Activated naive CD4-positive, alpha-beta T cell treated with anti-CD3 and anti-CD28 coated beads, Interleukin-2, amount 10 ng/mL, durations not matched to agents 7 days and 5 days (primary cell): ENCODE results near the gene HAGH.

Source experiments
- CTCF ChIA-PET: fragments of 350-600 bp; sonication (Branson Sonifier 250); formaldehyde crosslinking; loops from one replicate; lab custom pipeline; 2021; ENCODE audit warnings: antibody characterized with exemption; lab: Charles Lee
- DNase-seq: peaks from one replicate; pipeline ENCODE4 v3.0.0-alpha.2; 2020
- H3K27ac Mint-ChIP-seq: one replicate; pipeline ENCODE4 v1.8.0; 2021; ENCODE audit warnings: mild to moderate bottlenecking, moderate library complexity, mixed read lengths
- H3K27me3 Mint-ChIP-seq: one replicate; pipeline ENCODE4 v1.8.0; 2021; ENCODE audit warnings: mild to moderate bottlenecking, mixed read lengths
- H3K36me3 Mint-ChIP-seq: one replicate; pipeline ENCODE4 v1.8.0; 2021; ENCODE audit warnings: mixed read lengths
- H3K4me1 Mint-ChIP-seq: one replicate; pipeline ENCODE4 v1.8.0; 2021; ENCODE audit warnings: mixed read lengths
- H3K4me3 Mint-ChIP-seq: one replicate; pipeline ENCODE4 v1.8.0; 2021; ENCODE audit warnings: mild to moderate bottlenecking, moderate library complexity, mixed read lengths
- H3K9me3 Mint-ChIP-seq: one replicate; pipeline ENCODE4 v1.8.0; 2021; ENCODE audit warnings: mixed read lengths

Gene HAGH

DNA sequence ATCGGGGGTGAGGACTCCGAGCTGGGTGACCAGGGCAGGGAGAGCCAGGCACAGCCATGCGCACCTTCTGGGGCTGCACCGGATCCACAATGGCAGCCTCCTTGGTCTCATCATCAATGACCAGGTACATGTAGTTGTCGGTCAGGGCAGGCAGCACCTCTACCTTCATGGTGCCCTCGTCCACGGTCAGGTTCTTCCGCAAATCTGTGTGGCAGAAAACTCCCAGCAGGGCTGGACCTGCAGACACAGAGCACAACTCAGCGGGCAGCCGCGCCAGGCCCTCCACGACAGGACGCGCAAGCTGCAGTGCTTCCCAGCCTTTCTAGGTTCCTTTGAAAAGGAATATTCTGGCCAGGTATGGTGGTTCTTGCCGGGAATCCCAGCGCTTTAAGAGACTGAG lies 3.8 kb downstream of the HAGH start:
- H3K9me3 Mint-ChIP-seq: no peaks in the 10 kb centered on the region
- no peak for DNase-seq
- H3K4me1 Mint-ChIP-seq: peaks cover 24% of the 10 kb centered on the region
- H3K27ac Mint-ChIP-seq: no peak overlapping the region
- CTCF ChIA-PET: interaction anchor here (0.7 kb wide), 1 partner anchor 53 kb away, joined by 3 read pairs; no protein-coding TSS in a partner anchor
- peaks cover 1% of the 10 kb centered on the region for H3K36me3 Mint-ChIP-seq
- no peak overlapping the region for H3K4me3 Mint-ChIP-seq
- H3K27me3 Mint-ChIP-seq: peaks cover 5% of the 10 kb centered on the region

DNA sequence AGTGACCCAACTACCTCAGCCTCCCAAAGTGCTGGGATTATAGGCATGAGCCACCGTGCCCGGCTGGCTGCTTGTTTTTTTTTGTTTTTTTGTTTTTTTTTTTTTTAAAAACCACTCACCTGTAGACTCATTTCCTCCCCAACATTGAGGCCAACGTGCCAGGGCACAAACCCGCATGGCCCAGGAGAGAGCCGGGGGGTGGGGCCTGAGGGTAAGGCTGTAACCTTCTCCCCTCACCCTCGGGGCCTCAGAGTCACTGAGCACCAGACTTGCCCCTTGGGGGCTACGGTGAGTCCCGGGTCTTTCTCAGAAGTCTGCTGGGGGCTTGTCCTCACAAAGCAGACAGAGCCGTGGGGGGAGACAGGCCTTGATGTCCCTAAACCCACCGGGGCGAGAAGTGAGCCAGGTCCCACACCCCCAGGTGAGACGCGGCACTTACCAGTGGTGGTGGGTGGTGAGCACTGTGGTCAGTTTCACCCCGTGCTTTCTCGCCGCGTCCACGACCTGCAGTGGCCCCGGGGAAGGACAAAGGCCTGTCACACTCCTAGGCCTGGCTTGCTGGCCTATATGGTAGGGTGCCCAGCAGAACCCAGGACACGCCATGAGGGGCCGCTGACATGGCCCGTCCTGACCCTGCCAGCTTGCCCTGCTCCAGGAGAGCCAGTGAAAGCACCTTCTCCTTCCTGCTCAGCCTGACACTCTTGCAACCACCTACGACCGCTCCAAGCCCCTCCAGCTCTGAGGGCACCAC lies 4.6 kb downstream of the HAGH start:
- H3K27me3 Mint-ChIP-seq: peaks cover 4% of the 10 kb centered on the region
- CTCF ChIA-PET: no interaction called here
- H3K9me3 Mint-ChIP-seq: no peaks in the 10 kb centered on the region
- H3K4me3 Mint-ChIP-seq: no peak overlapping the region
- H3K36me3 Mint-ChIP-seq: peaks cover 3% of the 10 kb centered on the region
- no peak overlapping the region for H3K27ac Mint-ChIP-seq
- peaks cover 18% of the 10 kb centered on the region for H3K4me1 Mint-ChIP-seq
- DNase-seq: no peak

GRCh38 chr16:1820946-1821290 lies 5.7 kb downstream of the HAGH start:
- Mint-ChIP-seq H3K36me3 (peaks cover 3% of the 10 kb centered on the region), H3K9me3 (no peaks in the 10 kb centered on the region), H3K4me3 (no peak overlapping the region), H3K27me3 (no peaks in the 10 kb centered on the region), H3K27ac (no peak overlapping the region), H3K4me1 (peaks cover 18% of the 10 kb centered on the region)
- DNase-seq: no peak
- CTCF ChIA-PET: no interaction called here

- H3K4me3 Mint-ChIP-seq: no peak overlapping the region
- CTCF ChIA-PET: no interaction called here
- no peak overlapping the region for H3K27ac Mint-ChIP-seq
- peaks cover 12% of the 10 kb centered on the region for H3K4me1 Mint-ChIP-seq
- no peaks in the 10 kb centered on the region for H3K9me3 Mint-ChIP-seq
- H3K27me3 Mint-ChIP-seq: no peaks in the 10 kb centered on the region
- peaks cover 7% of the 10 kb centered on the region for H3K36me3 Mint-ChIP-seq
- no peak for DNase-seq
These were observed 6.3 kb downstream of the HAGH start for GRCh38 chr16:1820096-1820945.

DNA sequence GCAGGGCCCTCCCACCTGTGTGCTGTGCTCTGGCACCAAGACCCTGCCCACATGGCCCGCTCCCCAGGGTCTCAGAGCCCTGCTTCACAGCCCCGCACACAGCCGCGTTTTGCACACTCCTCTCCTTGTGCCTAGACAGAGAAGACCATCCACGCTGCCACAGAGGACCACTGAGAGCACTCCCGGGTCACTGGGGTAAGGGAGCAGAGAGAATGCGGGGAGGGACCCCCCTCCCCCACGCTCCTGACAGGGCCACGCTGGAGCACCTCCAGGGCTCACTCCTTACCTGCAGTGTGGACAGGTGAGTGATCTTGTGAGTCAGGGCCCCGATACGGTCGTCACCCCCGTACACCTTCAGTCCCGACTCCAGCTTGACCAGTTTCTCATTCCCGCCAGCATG lies 7.0 kb downstream of the HAGH start:
- CTCF ChIA-PET: no interaction called here
- peaks cover 5% of the 10 kb centered on the region for H3K4me1 Mint-ChIP-seq
- DNase-seq: no peak
- H3K27me3 Mint-ChIP-seq: no peaks in the 10 kb centered on the region
- H3K36me3 Mint-ChIP-seq: peaks cover 9% of the 10 kb centered on the region
- H3K9me3 Mint-ChIP-seq: no peaks in the 10 kb centered on the region
- H3K27ac Mint-ChIP-seq: peak overlapping the region; percentile 35
- no peak overlapping the region for H3K4me3 Mint-ChIP-seq

DNA sequence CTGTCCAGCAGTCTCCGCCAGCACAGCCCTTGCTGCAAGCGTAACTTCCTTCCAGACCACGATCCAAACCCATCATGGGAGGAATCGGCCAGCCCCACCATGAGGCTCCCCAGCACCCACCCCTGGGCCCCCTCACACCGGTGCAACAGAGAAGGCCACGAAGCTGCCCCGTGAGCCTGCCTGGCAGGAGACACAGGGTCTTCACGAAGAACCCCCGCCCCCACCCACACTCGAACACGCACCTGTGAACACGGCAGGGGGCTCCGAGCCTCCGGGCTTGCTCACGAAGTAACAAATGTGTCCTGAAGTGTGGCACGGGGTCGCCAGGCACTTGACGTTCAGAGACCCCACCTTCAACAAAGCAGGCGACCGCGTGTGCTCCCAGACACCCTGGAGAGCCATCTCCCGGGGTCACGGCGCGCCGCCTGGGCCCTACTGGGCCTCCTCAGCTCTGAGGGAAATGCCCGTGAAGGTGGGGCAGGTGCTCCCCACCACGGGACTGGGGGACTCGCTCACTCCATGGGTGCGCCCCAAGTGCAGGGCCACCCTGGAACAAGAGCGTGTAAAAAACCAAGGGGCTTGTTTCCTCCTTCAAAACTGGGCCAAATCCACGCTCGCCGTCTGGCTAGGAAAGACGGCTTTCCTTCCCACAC lies 7.6 kb downstream of the HAGH start:
- DNase-seq: no peak
- Mint-ChIP-seq H3K9me3 (no peaks in the 10 kb centered on the region), H3K4me1 (peaks cover 4% of the 10 kb centered on the region), H3K27me3 (no peaks in the 10 kb centered on the region), H3K4me3 (no peak overlapping the region), H3K36me3 (peaks cover 9% of the 10 kb centered on the region), H3K27ac (no peak overlapping the region)
- CTCF ChIA-PET: no interaction called here

DNA sequence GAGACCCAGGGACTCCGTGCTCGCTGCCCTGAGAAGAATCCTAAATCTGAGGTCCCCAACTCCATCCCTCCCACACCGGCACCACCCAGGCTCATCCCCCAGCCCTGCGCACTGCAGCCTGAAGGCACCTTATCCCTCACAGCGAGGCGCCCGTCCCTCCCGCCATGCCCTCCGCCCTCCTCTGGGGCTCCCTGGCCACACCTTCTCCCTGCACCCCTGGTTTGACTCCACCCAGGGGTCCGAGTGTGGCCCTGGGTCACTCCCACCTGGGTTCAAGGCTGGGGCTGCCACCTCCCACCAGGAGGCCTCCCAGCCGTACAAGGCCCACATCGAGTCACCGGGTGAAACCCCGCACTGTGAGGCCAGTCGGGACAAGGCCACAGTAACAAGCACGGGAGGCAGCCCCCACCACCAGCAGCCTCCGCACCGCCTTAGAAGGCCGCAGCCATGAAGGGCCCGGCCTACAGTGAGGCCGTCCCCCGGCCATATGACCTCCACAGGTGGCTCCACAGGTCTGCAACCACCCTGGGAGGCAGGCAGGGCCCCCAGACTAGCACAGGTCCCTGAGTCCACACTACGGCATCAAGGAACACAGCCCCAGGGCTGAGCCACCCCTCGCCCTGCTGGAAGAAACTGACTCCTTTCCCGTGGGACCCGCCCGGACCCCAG lies 8.3 kb downstream of the HAGH start:
- H3K9me3 Mint-ChIP-seq: no peaks in the 10 kb centered on the region
- peaks cover 10% of the 10 kb centered on the region for H3K36me3 Mint-ChIP-seq
- no peaks in the 10 kb centered on the region for H3K4me1 Mint-ChIP-seq
- CTCF ChIA-PET: no interaction called here
- no peak overlapping the region for H3K27ac Mint-ChIP-seq
- H3K27me3 Mint-ChIP-seq: no peaks in the 10 kb centered on the region
- no peak for DNase-seq
- no peak overlapping the region for H3K4me3 Mint-ChIP-seq

GRCh38 chr16:1817716-1818115 lies 8.9 kb downstream of the HAGH start:
- H3K4me3 Mint-ChIP-seq: no peak overlapping the region
- CTCF ChIA-PET: interaction anchor here (0.6 kb wide), 1 partner anchor 199 kb away, joined by 3 read pairs; no protein-coding TSS in a partner anchor
- no peak overlapping the region for H3K27ac Mint-ChIP-seq
- peaks cover 2% of the 10 kb centered on the region for H3K4me1 Mint-ChIP-seq
- no peaks in the 10 kb centered on the region for H3K27me3 Mint-ChIP-seq
- DNase-seq: no peak
- no peaks in the 10 kb centered on the region for H3K9me3 Mint-ChIP-seq
- peaks cover 13% of the 10 kb centered on the region for H3K36me3 Mint-ChIP-seq

DNA sequence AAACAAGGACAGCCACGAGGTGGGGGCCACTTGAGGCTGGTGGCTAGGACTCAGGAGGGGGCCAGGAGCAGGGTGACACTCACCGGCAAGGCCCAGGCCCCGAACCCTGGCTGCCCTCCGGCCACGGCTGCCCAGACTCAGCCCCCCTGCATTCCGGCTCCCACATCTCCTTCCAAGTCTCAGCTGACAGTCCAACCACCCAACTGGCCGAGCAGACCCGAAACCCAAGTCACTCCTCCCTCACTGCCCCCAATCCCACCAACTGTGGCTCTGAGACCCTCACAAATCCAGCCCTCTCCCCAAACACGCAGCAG lies 9.4 kb downstream of the HAGH start:
- H3K4me1 Mint-ChIP-seq: peaks cover 5% of the 10 kb centered on the region
- CTCF ChIA-PET: interaction anchor here (0.6 kb wide), 1 partner anchor 199 kb away, joined by 3 read pairs; no protein-coding TSS in a partner anchor
- no peak overlapping the region for H3K27ac Mint-ChIP-seq
- H3K36me3 Mint-ChIP-seq: peaks cover 11% of the 10 kb centered on the region
- H3K4me3 Mint-ChIP-seq: no peak overlapping the region
- DNase-seq: no peak
- no peaks in the 10 kb centered on the region for H3K9me3 Mint-ChIP-seq
- H3K27me3 Mint-ChIP-seq: no peaks in the 10 kb centered on the region

DNA sequence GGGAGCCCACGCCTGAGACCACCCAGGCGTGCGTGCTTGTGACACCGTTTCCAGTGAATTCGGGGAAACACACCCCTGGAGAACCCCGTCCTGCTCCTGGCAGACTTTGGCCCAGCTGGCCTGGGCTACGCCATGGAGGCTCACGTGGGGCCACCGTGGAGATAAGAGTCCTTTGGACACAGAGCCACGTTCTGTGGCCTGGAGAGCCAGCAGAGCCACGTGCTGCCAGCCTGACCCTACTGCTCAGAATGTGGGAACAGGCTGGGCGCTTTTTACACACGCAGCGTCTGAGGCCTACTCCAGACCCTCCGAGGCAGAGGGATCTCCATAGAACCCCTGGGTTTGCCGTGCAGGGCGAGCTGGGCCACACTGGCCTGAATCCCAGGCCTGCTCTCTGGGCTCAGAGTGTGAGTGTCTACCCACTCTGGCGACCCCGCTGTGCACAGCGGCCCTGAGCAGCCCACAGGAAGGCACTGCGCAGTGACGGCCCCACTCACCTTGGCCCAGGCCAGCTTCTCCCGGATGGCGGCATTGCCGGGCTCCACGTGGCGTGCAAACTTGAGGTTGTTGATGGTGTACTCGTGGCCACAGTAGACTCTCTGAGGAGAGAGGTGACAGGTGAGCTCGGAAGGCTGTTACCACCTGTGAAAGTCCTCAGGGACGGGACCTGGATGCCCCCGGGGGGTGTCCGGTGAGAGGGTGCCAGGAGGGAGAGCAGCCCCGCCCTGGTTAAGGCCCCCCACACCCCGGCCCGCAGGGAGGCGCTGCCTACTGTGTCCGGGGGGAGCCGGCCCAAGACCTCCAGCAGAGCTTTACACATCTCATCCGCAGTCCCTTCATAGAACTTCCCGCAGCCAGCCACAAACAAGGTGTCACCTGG lies 10.0 kb downstream of the HAGH start:
- CTCF ChIA-PET: no interaction called here
- peaks cover 5% of the 10 kb centered on the region for H3K4me1 Mint-ChIP-seq
- H3K9me3 Mint-ChIP-seq: no peaks in the 10 kb centered on the region
- peaks cover 11% of the 10 kb centered on the region for H3K36me3 Mint-ChIP-seq
- H3K4me3 Mint-ChIP-seq: no peak overlapping the region
- no peak for DNase-seq
- no peak overlapping the region for H3K27ac Mint-ChIP-seq
- no peaks in the 10 kb centered on the region for H3K27me3 Mint-ChIP-seq

DNA sequence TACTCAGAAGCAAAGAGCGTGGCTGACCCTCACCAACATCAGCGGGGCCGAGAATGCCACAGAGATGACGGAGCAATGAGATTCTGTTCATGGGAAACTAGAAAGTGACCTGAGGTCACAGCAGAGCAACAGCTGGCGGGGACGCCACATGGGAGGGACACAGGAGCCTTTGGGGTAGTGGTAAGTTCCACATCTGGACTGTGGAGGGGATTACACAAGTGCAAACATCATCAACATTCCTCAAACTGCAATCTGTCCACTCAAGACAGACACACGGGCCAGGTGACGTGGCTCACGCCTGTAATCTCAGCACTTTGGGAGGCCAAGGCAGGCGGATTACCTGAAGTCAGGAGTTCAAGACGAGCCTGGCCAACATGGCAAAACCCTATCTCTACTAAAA lies 11.2 kb downstream of the HAGH start:
- H3K4me3 Mint-ChIP-seq: no peak overlapping the region
- DNase-seq: no peak
- no peaks in the 10 kb centered on the region for H3K27me3 Mint-ChIP-seq
- CTCF ChIA-PET: interaction anchor here (0.6 kb wide), 1 partner anchor 66 kb away, joined by 5 read pairs; no protein-coding TSS in a partner anchor
- no peak overlapping the region for H3K27ac Mint-ChIP-seq
- peaks cover 5% of the 10 kb centered on the region for H3K4me1 Mint-ChIP-seq
- no peaks in the 10 kb centered on the region for H3K9me3 Mint-ChIP-seq
- peaks cover 11% of the 10 kb centered on the region for H3K36me3 Mint-ChIP-seq

DNA sequence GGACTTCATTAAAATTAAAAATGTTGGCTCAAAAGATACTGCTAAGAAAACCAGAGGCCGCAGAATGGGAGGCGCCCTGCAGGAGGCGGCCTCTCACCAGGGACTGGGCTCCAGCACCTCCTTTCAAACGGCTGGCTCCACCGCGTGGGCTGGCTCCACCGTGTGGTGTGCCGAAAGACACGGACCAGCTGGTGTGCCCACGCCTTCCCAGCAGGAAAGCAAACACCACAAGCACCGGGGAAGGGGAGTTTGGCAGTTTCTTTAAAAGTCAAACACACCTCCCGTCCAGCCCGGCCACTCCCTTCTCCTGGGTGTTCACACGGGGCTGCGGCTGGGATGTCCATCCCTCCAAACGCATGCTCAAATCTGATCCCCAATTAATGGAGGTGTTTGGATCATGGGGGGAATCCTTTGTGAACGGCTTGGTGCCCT lies 13.9 kb downstream of the HAGH start:
- CTCF ChIA-PET: interaction anchor here (1.0 to 1.7 kb wide), 4 partner anchors 11 to 111 kb away, joined by 3 to 6 read pairs (median 3); no protein-coding TSS in a partner anchor
- H3K27ac Mint-ChIP-seq: no peak overlapping the region
- no peaks in the 10 kb centered on the region for H3K27me3 Mint-ChIP-seq
- peak; percentile 73 for DNase-seq
- H3K9me3 Mint-ChIP-seq: no peaks in the 10 kb centered on the region
- H3K36me3 Mint-ChIP-seq: peaks cover 13% of the 10 kb centered on the region
- H3K4me3 Mint-ChIP-seq: no peak overlapping the region
- H3K4me1 Mint-ChIP-seq: peaks cover 5% of the 10 kb centered on the region

GRCh38 chr16:1810536-1810935 lies 16.1 kb downstream of the HAGH start:
- CTCF ChIA-PET: no interaction called here
- peaks cover 5% of the 10 kb centered on the region for H3K4me1 Mint-ChIP-seq
- H3K27me3 Mint-ChIP-seq: no peaks in the 10 kb centered on the region
- H3K4me3 Mint-ChIP-seq: no peak overlapping the region
- DNase-seq: no peak
- no peak overlapping the region for H3K27ac Mint-ChIP-seq
- no peaks in the 10 kb centered on the region for H3K9me3 Mint-ChIP-seq
- peaks cover 20% of the 10 kb centered on the region for H3K36me3 Mint-ChIP-seq
